Gastrocnemius medialis (tissue), 4 donors: ENCODE measurements around the gene ADAM19. TPM values are rescaled to one million over a fixed set of nuclear protein-coding genes. Genes with fewer than 3 reads are reported as not detected.
A peak's percentile ranks its signal among the peaks of the same experiment; 100 is the strongest.

Experiments used
- ATAC-seq, 2 donors: fragments of 150-250 bp; one replicate each; pipeline ENCODE4 v1.9.1; 2016
- DNase-seq, 2 donors: peaks; one replicate each; pipeline ENCODE4 v3.0.0-alpha.2; 2019
- H3K27ac ChIP-seq, 4 donors: fragments of 200-600 bp; sonication (generic); 1 replicate in 1 of 4; 2 replicates in 3 of 4; pipeline ENCODE4 v1.5.1; 2016 to 2018; ENCODE audit warnings: mild to moderate bottlenecking in 2 of 4, moderate library complexity in 1 of 4
- H3K27me3 ChIP-seq, 3 donors: fragments of 200-600 bp; sonication (generic) in 2 of 3; 1 replicate in 1 of 3; 2 replicates in 2 of 3; pipeline versions ENCODE4 v1.5.1 to v1.6.0; 2016 to 2019; ENCODE audit warnings: mild to moderate bottlenecking in 1 of 3, moderate library complexity in 1 of 3
- H3K36me3 ChIP-seq, 2 donors: fragments of 200-600 bp; sonication (generic) in 1 of 2; one replicate each; pipeline ENCODE4 v1.5.1; 2017 to 2018
- H3K4me1 ChIP-seq, 2 donors: fragments of 200-600 bp; sonication (generic) in 1 of 2; one replicate each; pipeline ENCODE4 v1.5.1; 2016 to 2017; ENCODE audit warnings: mild to moderate bottlenecking in 2 of 2
- H3K4me3 ChIP-seq, 4 donors: fragments of 200-600 bp; sonication (generic) in 3 of 4; 1 replicate in 1 of 4; 2 replicates in 3 of 4; pipeline ENCODE4 v1.5.1; 2016 to 2019; ENCODE audit warnings: mild to moderate bottlenecking in 2 of 4
- H3K9me3 ChIP-seq, 3 donors: fragments of 200-600 bp; sonication (generic) in 2 of 3; 1 replicate in 1 of 3; 2 replicates in 2 of 3; pipeline ENCODE4 v1.5.1; 2016 to 2019
- CTCF ChIP-seq, 5 experiments: fragments of 450-650 bp in 3 of 5; fragments of 200-600 bp in 2 of 5; sonication (generic) in 2 of 5; IDR thresholded peaks in 4 of 5; conservative IDR thresholded peaks in 1 of 5; 1 replicate in 4 of 5; 2 replicates in 1 of 5; pipeline ENCODE4 v1.5.1; 2016 to 2019; ENCODE audit warnings: antibody characterized with exemption in 5 of 5, mild to moderate bottlenecking in 3 of 5, moderate library complexity in 3 of 5
- POLR2A ChIP-seq, 2 donors: fragments of 450-650 bp; IDR thresholded peaks; one replicate each; pipeline ENCODE4 v1.6.1; 2017; ENCODE audit warnings: antibody characterized with exemption in 2 of 2, mild to moderate bottlenecking in 2 of 2, moderate library complexity in 2 of 2
- in situ Hi-C, 4 donors: fragments of 200-750 bp; cut with MboI; loops; one replicate each; pipeline versions ENCODE4 v1.15.0 to v1.8.0; 2017; ENCODE audit warnings: low sequenced_read_pairs in 4 of 4
- intact Hi-C: fragments of 100-400 bp; cut with DNase I; formaldehyde crosslinking; loops from one replicate; pipeline ENCODE4 v1.15.1; 2023; ENCODE audit warnings: low total_unique reads
- total RNA-seq, 4 donors: library from RNA; depleted of rRNA; stranded (reverse); fragments of >200 nt; gene quantifications; one replicate each; pipeline versions ENCODE4 v1.1.0 to v1.2.3, GENCODE V29; 2016

ADAM19 gene
- total RNA-seq, 4 donors from 2014 or later = 0.39 to 0.97 (median 0.76) TPM

- peak overlapping the region; percentile 20 to 46 (median 40) for H3K27ac ChIP-seq
- peak overlapping the region in 2 of 4 donors; percentile 2 to 10 for H3K4me3 ChIP-seq
- H3K27me3 ChIP-seq = no peaks in the 10 kb centered on the region
- in situ Hi-C loops = no loop called here
- ATAC-seq (peak; percentile 51 to 62), DNase-seq (peak; percentile 50 to 80)
- intact Hi-C loops = no loop called here
- no peak for TF ChIP-seq CTCF (IDR thresholded peaks at IDR 0.05 in 4 of 5, conservative IDR thresholded peaks at IDR 0.05 in 1 of 5)
- TF ChIP-seq POLR2A (IDR thresholded peaks at IDR 0.05) = no peak
- peaks cover 41 to 56% of the 10 kb centered on the region in 2 donors for H3K4me1 ChIP-seq
- H3K36me3 ChIP-seq = no peaks in the 10 kb centered on the region
- H3K9me3 ChIP-seq = no peaks in the 10 kb centered on the region
These were observed 13.4 kb downstream of the ADAM19 start for GRCh38 chr5:157562111-157562581.

- Histone ChIP-seq H3K36me3 (no peaks in the 10 kb centered on the region), H3K27me3 (no peaks in the 10 kb centered on the region), H3K27ac (peak overlapping the region in 2 of 4 donors; percentile 37 to 46), H3K9me3 (no peaks in the 10 kb centered on the region), H3K4me1 (peaks cover 41 to 56% of the 10 kb centered on the region in 2 donors), H3K4me3 (no peak overlapping the region)
- ATAC-seq = no peak
- TF ChIP-seq POLR2A (IDR thresholded peaks at IDR 0.05) = no peak
- no peak for TF ChIP-seq CTCF (IDR thresholded peaks at IDR 0.05 in 4 of 5, conservative IDR thresholded peaks at IDR 0.05 in 1 of 5)
- in situ Hi-C loops (no loop called here), intact Hi-C loops (no loop called here)
- DNase-seq = no peak
These were observed 14.5 kb downstream of the ADAM19 start for GRCh38 chr5:157561110-157561509.

GRCh38 chr5:157559301-157559700 lies 16.3 kb downstream of the ADAM19 start:
- no peak overlapping the region for H3K4me3 ChIP-seq
- H3K4me1 ChIP-seq = peaks cover 55 to 61% of the 10 kb centered on the region in 2 donors
- no peaks in the 10 kb centered on the region for H3K9me3 ChIP-seq
- in situ Hi-C loops = no loop called here
- no peaks in the 10 kb centered on the region for H3K27me3 ChIP-seq
- ATAC-seq (peak; percentile 68 to 71), DNase-seq (peak; percentile 27 to 63)
- TF ChIP-seq CTCF (IDR thresholded peaks at IDR 0.05 in 4 of 5, conservative IDR thresholded peaks at IDR 0.05 in 1 of 5) = no peak
- no peak for TF ChIP-seq POLR2A (IDR thresholded peaks at IDR 0.05)
- intact Hi-C loops = no loop called here
- no peaks in the 10 kb centered on the region for H3K36me3 ChIP-seq
- peak overlapping the region in 1 of 4 donors; percentile 10 for H3K27ac ChIP-seq

- intact Hi-C loops (no loop called here), in situ Hi-C loops (no loop called here)
- no peak for DNase-seq
- Histone ChIP-seq H3K27ac (peak overlapping the region in 1 of 4 donors; percentile 27), H3K27me3 (no peaks in the 10 kb centered on the region), H3K9me3 (no peaks in the 10 kb centered on the region), H3K4me1 (peaks cover 58 to 60% of the 10 kb centered on the region in 2 donors), H3K36me3 (no peaks in the 10 kb centered on the region), H3K4me3 (no peak overlapping the region)
- TF ChIP-seq POLR2A (IDR thresholded peaks at IDR 0.05) = no peak
- TF ChIP-seq CTCF (IDR thresholded peaks at IDR 0.05 in 4 of 5, conservative IDR thresholded peaks at IDR 0.05 in 1 of 5) = no peak
- no peak for ATAC-seq
These were observed 16.9 kb downstream of the ADAM19 start for GRCh38 chr5:157558681-157559080.
